ENCODE results near the gene MGAT4A.

The MGAT4A gene

DNA sequence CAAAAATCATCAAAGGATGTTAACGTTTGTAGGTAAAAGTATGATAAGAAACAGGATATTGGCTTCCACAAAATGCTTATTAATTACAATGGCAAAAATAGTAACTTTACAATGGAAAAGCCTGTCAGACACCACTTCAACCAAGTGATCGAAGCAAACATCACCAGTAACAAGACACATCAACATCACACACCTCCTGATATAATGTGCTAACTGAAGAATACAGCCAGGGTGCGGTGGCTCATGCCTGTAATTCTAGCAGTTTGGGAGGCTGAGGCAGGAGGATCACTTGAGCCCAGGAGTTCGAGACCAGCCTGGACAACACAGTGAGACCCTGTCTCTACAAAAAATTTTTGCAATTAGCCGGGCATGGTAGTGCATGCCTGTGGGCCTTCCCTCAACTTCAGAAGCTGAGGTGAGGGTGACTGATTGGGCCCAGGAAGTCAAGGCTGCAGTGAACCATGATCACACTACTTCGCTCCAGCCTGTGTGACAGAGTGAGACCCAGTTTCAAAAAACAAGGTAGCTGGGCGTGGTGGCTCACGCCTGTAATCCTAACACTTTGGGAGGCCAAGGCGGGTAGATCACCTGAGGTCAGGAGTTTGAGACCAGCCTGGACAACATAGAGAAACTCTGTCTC, 15.0 kb downstream of the MGAT4A start:
- no peak overlapping the region for H3K4me3 ChIP-seq (ENCODE audit: low read length, poor library complexity, severe bottlenecking)
- H4K20me1 ChIP-seq (ENCODE audit: insufficient read depth, low read length, poor library complexity, severe bottlenecking): no peaks in the 10 kb centered on the region
- peaks cover 3% of the 10 kb centered on the region; the same call in 1 of the 2 replicates for H3F3A ChIP-seq (ENCODE audit: low read depth)
- H3K9me2 ChIP-seq (replicated peaks; ENCODE audit: low read depth, low read length): no peaks in the 10 kb centered on the region
- no peak overlapping the region for H3K9ac ChIP-seq (ENCODE audit: low read depth, low read length, poor library complexity, severe bottlenecking)
- TF ChIP-seq, protein P1, sequence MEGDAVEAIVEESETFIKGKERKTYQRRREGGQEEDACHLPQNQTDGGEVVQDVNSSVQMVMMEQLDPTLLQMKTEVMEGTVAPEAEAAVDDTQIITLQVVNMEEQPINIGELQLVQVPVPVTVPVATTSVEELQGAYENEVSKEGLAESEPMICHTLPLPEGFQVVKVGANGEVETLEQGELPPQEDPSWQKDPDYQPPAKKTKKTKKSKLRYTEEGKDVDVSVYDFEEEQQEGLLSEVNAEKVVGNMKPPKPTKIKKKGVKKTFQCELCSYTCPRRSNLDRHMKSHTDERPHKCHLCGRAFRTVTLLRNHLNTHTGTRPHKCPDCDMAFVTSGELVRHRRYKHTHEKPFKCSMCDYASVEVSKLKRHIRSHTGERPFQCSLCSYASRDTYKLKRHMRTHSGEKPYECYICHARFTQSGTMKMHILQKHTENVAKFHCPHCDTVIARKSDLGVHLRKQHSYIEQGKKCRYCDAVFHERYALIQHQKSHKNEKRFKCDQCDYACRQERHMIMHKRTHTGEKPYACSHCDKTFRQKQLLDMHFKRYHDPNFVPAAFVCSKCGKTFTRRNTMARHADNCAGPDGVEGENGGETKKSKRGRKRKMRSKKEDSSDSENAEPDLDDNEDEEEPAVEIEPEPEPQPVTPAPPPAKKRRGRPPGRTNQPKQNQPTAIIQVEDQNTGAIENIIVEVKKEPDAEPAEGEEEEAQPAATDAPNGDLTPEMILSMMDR (conservative IDR thresholded peaks at IDR 0.05; ENCODE audit: low read length): no peak
- peaks cover 29% of the 10 kb centered on the region for H3K4me1 ChIP-seq (ENCODE audit: insufficient read depth, low read length, poor library complexity, severe bottlenecking)
- H2AFZ ChIP-seq (ENCODE audit: low read length): no peak overlapping the region
- no peak overlapping the region for H3K4me2 ChIP-seq (ENCODE audit: low read depth, low read length, poor library complexity, severe bottlenecking)
- H3K27me3 ChIP-seq (ENCODE audit: insufficient read depth, low read length, poor library complexity, severe bottlenecking): no peaks in the 10 kb centered on the region
- peaks cover 11% of the 10 kb centered on the region; the same call in 1 of the 2 replicates for H3K9me3 ChIP-seq (ENCODE audit: insufficient read depth, low read depth, low read length)
- peaks cover 9% of the 10 kb centered on the region; the same call in 1 of the 2 replicates for H3K36me3 ChIP-seq (ENCODE audit: insufficient read depth, low read length)
- peaks cover 35% of the 10 kb centered on the region for H3K79me2 ChIP-seq (ENCODE audit: insufficient read depth, low read length)

DNA sequence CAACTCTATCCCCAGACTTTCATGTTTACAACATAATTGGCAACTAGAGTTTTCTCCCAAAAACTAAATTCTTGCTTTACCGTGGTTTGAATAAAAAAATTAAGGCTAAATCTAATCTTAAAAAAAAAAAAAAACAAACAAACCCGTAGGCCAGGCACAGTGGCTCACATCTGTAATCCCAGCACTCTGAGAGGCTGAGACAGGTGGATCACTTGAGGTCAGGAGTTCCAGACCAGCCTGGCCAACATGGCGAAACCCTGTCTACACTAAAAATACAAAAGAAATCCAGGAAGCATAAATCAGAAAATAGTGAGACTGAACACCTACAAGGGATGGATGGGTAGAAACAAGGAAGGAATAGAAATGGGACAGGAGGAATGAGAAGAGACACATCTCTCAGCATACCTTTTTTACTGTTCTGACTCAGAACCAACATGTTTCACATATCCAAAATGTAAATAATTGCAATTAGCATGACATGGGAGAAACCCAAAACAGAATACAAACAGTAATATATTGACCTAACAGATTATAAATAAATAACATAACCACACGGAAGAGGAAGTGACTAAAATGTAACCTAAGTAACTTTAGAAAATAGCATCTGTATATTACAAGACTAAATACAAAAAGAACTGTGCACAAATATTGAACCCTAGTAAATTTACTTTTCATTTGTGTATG, 17.5 kb downstream of the MGAT4A start:
- TF ChIP-seq, protein P1 (conservative IDR thresholded peaks at IDR 0.05; ENCODE audit: low read length): no peak
- TF ChIP-seq EZH2phosphoT487 (IDR thresholded peaks at IDR 0.05; ENCODE audit: borderline replicate concordance): no peak
- Histone ChIP-seq H3K4me3 (ENCODE audit: low read length, poor library complexity, severe bottlenecking) (no peak overlapping the region), H3K4me1 (ENCODE audit: insufficient read depth, low read length, poor library complexity, severe bottlenecking) (peaks cover 49% of the 10 kb centered on the region), H2AFZ (ENCODE audit: low read length) (no peak overlapping the region), H3F3A (ENCODE audit: low read depth) (peaks cover 13% of the 10 kb centered on the region; the same call in 1 of the 2 replicates), H3K9me2 (replicated peaks; ENCODE audit: low read depth, low read length) (no peaks in the 10 kb centered on the region), H3K79me2 (ENCODE audit: insufficient read depth, low read length) (peaks cover 40% of the 10 kb centered on the region), H3K9ac (ENCODE audit: low read depth, low read length, poor library complexity, severe bottlenecking) (no peak overlapping the region), H3K4me2 (ENCODE audit: low read depth, low read length, poor library complexity, severe bottlenecking) (no peak overlapping the region), H4K20me1 (ENCODE audit: insufficient read depth, low read length, poor library complexity, severe bottlenecking) (no peaks in the 10 kb centered on the region), H3K36me3 (ENCODE audit: insufficient read depth, low read length) (no peaks in the 10 kb centered on the region), H3K9me3 (ENCODE audit: insufficient read depth, low read depth, low read length) (no peaks in the 10 kb centered on the region), H3K27me3 (ENCODE audit: insufficient read depth, low read length, poor library complexity, severe bottlenecking) (no peaks in the 10 kb centered on the region)

- peaks cover 13% of the 10 kb centered on the region; the same call in 1 of the 2 replicates for H3F3A ChIP-seq (ENCODE audit: low read depth)
- TF ChIP-seq, protein P1 (conservative IDR thresholded peaks at IDR 0.05; ENCODE audit: low read length): no peak
- TF ChIP-seq EZH2phosphoT487 (IDR thresholded peaks at IDR 0.05; ENCODE audit: borderline replicate concordance): no peak
- no peak overlapping the region for H3K4me3 ChIP-seq (ENCODE audit: low read length, poor library complexity, severe bottlenecking)
- H3K27me3 ChIP-seq (ENCODE audit: insufficient read depth, low read length, poor library complexity, severe bottlenecking): no peaks in the 10 kb centered on the region
- H3K79me2 ChIP-seq (ENCODE audit: insufficient read depth, low read length): peaks cover 46% of the 10 kb centered on the region
- H2AFZ ChIP-seq (ENCODE audit: low read length): no peak overlapping the region
- peaks cover 50% of the 10 kb centered on the region for H3K4me1 ChIP-seq (ENCODE audit: insufficient read depth, low read length, poor library complexity, severe bottlenecking)
- no peaks in the 10 kb centered on the region for H3K9me2 ChIP-seq (replicated peaks; ENCODE audit: low read depth, low read length)
- H4K20me1 ChIP-seq (ENCODE audit: insufficient read depth, low read length, poor library complexity, severe bottlenecking): no peaks in the 10 kb centered on the region
- H3K36me3 ChIP-seq (ENCODE audit: insufficient read depth, low read length): no peaks in the 10 kb centered on the region
- H3K9ac ChIP-seq (ENCODE audit: low read depth, low read length, poor library complexity, severe bottlenecking): no peak overlapping the region
- no peak overlapping the region for H3K4me2 ChIP-seq (ENCODE audit: low read depth, low read length, poor library complexity, severe bottlenecking)
- no peaks in the 10 kb centered on the region for H3K9me3 ChIP-seq (ENCODE audit: insufficient read depth, low read depth, low read length)
Measured at GRCh38 chr2:98712145-98712544, 18.8 kb downstream of the MGAT4A start.

Data from Loucy (cell line).